Transverse colon (tissue), 4 donors: ENCODE data around the gene RAB8B. TPM values are rescaled to one million over a fixed set of nuclear protein-coding genes. Genes with fewer than 3 reads are reported as not detected.
A peak's percentile ranks its signal among the peaks of the same experiment; 100 is the strongest.

Experiments
- DNase-seq: peaks from one replicate; pipeline ENCODE4 v3.0.0-alpha.2; 2019
- H3K27ac ChIP-seq, 4 donors: fragments of 200-600 bp; sonication (generic); 2 replicates each; pipeline ENCODE4 v1.5.1; 2016 to 2018; ENCODE audit warnings: inconsistent platforms in 4 of 4
- H3K27me3 ChIP-seq: fragments of 200-600 bp; sonication (generic); 2 replicates; pipeline ENCODE4 v1.5.1; 2017; ENCODE audit warnings: inconsistent platforms
- H3K36me3 ChIP-seq, 4 donors: fragments of 200-600 bp; sonication (generic); 2 replicates each; pipeline ENCODE4 v1.5.1; 2017 to 2019; ENCODE audit warnings: inconsistent platforms in 4 of 4
- H3K4me1 ChIP-seq, 4 donors: fragments of 200-600 bp; sonication (generic); 2 replicates each; pipeline ENCODE4 v1.5.1; 2017 to 2020; ENCODE audit warnings: inconsistent platforms in 4 of 4
- H3K4me3 ChIP-seq, 4 donors: fragments of 200-600 bp; sonication (generic); 1 replicate in 1 of 4; 2 replicates in 3 of 4; pipeline versions ENCODE4 v1.5.1 to v1.6.1; 2017 to 2019; ENCODE audit warnings: inconsistent platforms in 4 of 4
- H3K9me3 ChIP-seq, 2 donors: fragments of 200-600 bp; sonication (generic); 2 replicates each; pipeline ENCODE4 v1.5.1; 2017 to 2019; ENCODE audit warnings: inconsistent platforms in 2 of 2
- CTCF ChIP-seq, 5 experiments: fragments of 200-600 bp in 3 of 5; fragments of 450-650 bp in 2 of 5; sonication (generic) in 3 of 5; IDR thresholded peaks; 1 replicate in 2 of 5; 2 replicates in 3 of 5; pipeline ENCODE4 v1.5.1; 2016 to 2017; ENCODE audit warnings: antibody characterized with exemption in 5 of 5, inconsistent platforms in 3 of 5, mild to moderate bottlenecking in 2 of 5, moderate library complexity in 1 of 5
- EP300 ChIP-seq: sonication (generic); formaldehyde crosslinking; IDR thresholded peaks from one replicate; pipeline ENCODE4 v1.6.1; 2017; ENCODE audit warnings: antibody characterized with exemption, low read depth
- POLR2A ChIP-seq: fragments of 450-650 bp; IDR thresholded peaks from one replicate; pipeline ENCODE4 v1.6.1; 2016; ENCODE audit warnings: antibody characterized with exemption, mild to moderate bottlenecking, moderate library complexity
- POLR2AphosphoS5 ChIP-seq, 3 donors: sonication (generic); formaldehyde crosslinking; IDR thresholded peaks; one replicate each; pipeline ENCODE4 v1.6.1; 2016; ENCODE audit warnings: antibody characterized with exemption in 3 of 3
- WGBS, 2 donors: methylation state at CpG; one replicate each; pipeline ENCODE4 v1.1.5; 2018; ENCODE audit warnings: low coverage in 1 of 2; 5-methylcytosine and 5-hydroxymethylcytosine counted together
- in situ Hi-C, 4 donors: fragments of 200-750 bp; cut with MboI; loops; one replicate each; pipeline versions ENCODE4 v1.15.0 to v1.15.1; 2017; ENCODE audit warnings: low sequenced_read_pairs in 3 of 4, low pct_ligation_motif_present in 1 of 4, low pct_unique_long_range_greater_than_20kb in 1 of 4
- intact Hi-C: fragments of 100-400 bp; cut with DNase I; formaldehyde crosslinking; loops from one replicate; pipeline ENCODE4 v1.15.1; 2023; ENCODE audit warnings: low total_unique reads
- total RNA-seq, 4 donors: library from RNA; depleted of rRNA; stranded (reverse); fragments of >200 nt; gene quantifications; one replicate each; pipeline ENCODE4 v1.1.0, GENCODE V29; 2016

RAB8B gene
- total RNA-seq, 4 donors from 2014 or later, result 3.2 to 25.4 (median 9.5) TPM

GRCh38 chr15:63151665-63152064, 37.7 kb upstream of the RAB8B start:
- TF ChIP-seq CTCF (IDR thresholded peaks at IDR 0.05), result no peak
- Histone ChIP-seq H3K9me3 (no peaks in the 10 kb centered on the region), H3K4me1 (peaks cover 0 to 19% (median 18%) of the 10 kb centered on the region in 4 donors), H3K27ac (no peak overlapping the region), H3K27me3 (no peaks in the 10 kb centered on the region), H3K4me3 (no peak overlapping the region), H3K36me3 (peaks cover 0 to 38% (median 2%) of the 10 kb centered on the region in 4 donors)
- no peak for DNase-seq
- intact Hi-C loops (loop anchor here (10.0 kb wide), 1 partner anchor 123 kb away; the partner anchor contains the start of gene APH1B), in situ Hi-C loops (loop anchor here in 3 of 4 donors (25.0 kb wide), 2 partner anchors 111 to 261 kb away; no protein-coding TSS in a partner anchor)
- 86 to 88% methylated on average over 1 of the region's 1 CpG for WGBS, 2 donors

DNA sequence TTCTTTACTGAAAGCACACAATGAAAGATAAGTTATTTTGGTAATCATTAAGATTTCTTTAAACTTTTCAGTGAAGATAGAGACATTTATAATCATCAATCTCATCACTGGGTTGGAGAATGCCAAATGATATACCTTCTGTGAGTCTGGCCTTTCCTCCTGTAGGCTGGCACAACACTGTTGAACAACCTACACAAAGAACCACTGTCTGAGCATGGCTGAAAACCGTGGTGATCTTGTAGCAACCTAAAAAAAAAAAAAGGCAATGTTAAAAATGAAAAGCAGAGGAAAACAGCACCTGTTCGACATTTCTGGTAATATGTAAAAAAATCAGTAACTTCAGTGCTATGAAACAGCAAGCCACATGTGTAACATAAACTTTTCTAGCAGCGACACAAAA, 33.9 kb upstream of the RAB8B start:
- H3K27me3 ChIP-seq, result no peaks in the 10 kb centered on the region
- peak overlapping the region in 2 of 4 donors; percentile 68 to 76 for H3K4me3 ChIP-seq
- H3K9me3 ChIP-seq, result no peaks in the 10 kb centered on the region
- no peak for TF ChIP-seq CTCF (IDR thresholded peaks at IDR 0.05)
- TF ChIP-seq EP300, result no peak
- no peak for TF ChIP-seq POLR2A
- TF ChIP-seq POLR2AphosphoS5 (IDR thresholded peaks at IDR 0.05), result no peak
- H3K4me1 ChIP-seq, result peaks cover 0 to 24% (median 18%) of the 10 kb centered on the region in 4 donors
- peak overlapping the region in 1 of 4 donors; percentile 95 for H3K27ac ChIP-seq
- no peak for DNase-seq
- intact Hi-C loops, result loop anchor here (10.0 kb wide), 1 partner anchor 119 kb away; the partner anchor contains the start of gene APH1B
- WGBS, 2 donors, result 59 to 60% methylated on average over 3 of the region's 3 CpGs
- H3K36me3 ChIP-seq, result peaks cover 0 to 13% (median 0%) of the 10 kb centered on the region in 4 donors
- in situ Hi-C loops, result loop anchor here in 3 of 4 donors (25.0 kb wide), 2 partner anchors 107 to 257 kb away; no protein-coding TSS in a partner anchor

DNA sequence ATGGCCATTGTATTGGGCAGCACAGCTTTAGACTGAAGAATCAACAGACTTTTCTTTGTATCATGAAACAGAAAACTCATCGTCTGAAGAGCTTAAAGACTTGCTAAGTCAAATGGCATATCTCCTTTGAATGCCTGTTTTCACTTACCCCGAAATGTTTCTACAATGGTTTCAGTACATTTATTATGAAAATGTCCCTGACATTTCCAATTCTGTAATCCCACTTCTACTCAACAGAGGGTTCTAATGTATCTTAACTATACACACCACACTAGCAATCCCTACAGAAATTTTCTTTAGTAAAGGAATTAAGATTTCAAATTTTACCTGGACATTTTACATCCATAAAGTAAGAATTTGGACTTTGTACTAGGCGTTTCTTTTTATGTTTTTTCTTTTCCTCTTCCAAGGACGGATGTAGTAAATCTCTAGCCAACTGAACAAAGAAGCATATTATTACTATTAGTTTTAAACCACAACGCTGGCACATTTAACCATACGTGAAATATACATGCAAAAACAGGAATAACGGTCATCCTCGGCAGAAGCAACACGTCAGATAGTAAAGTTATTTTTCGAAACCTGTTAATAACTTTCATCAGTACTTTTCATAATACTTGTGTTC, 33.2 kb upstream of the RAB8B start:
- WGBS, 2 donors, result 3 to 7% methylated on average over 10 of the region's 10 CpGs
- intact Hi-C loops, result loop anchor here (10.0 kb wide), 1 partner anchor 119 kb away; the partner anchor contains the start of gene APH1B
- no peak for DNase-seq

More for the DNA sequence above, 33.2 kb upstream of the RAB8B start:
- H3K4me3 ChIP-seq, result peak overlapping the region; percentile 65 to 76 (median 70)
- peak overlapping the region; percentile 95 to 98 (median 96) for H3K27ac ChIP-seq
- in situ Hi-C loops, result loop anchor here in 3 of 4 donors (25.0 kb wide), 2 partner anchors 106 to 256 kb away; no protein-coding TSS in a partner anchor
- peaks cover 0 to 13% (median 0%) of the 10 kb centered on the region in 4 donors for H3K36me3 ChIP-seq
- no peak for TF ChIP-seq POLR2A
- no peak for TF ChIP-seq CTCF (IDR thresholded peaks at IDR 0.05)
- TF ChIP-seq POLR2AphosphoS5 (IDR thresholded peaks at IDR 0.05), result peak in 1 of 3 donors; percentile 37
- no peak for TF ChIP-seq EP300
- H3K27me3 ChIP-seq, result no peaks in the 10 kb centered on the region
- peaks cover 0 to 24% (median 18%) of the 10 kb centered on the region in 4 donors for H3K4me1 ChIP-seq
- no peaks in the 10 kb centered on the region for H3K9me3 ChIP-seq
